ENCODE results near the gene DCAF8L2.
"Not testable (repeated sequence)": the region's sequence is repeated elsewhere in the genome, so short reads cannot be mapped to it uniquely, and the experiment has no call there.

DCAF8L2 gene

DNA sequence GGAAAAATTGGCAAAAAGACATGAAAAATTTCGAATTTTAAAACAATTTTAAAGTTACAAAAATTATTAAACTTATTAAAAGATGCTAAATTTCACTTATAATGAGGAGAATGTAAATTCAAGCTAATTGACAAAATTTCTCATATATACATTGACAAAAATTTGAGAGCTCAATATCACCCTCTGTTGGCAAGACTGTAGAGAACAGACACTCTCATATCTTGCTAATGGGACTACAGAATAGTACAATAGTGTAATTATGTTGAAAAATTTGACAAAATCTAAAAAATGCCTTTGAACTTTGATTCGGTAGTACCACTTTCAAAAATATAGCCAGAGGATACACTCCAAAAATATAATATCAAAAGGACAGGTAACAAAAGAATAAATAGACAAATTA, 29.8 kb downstream of the DCAF8L2 start:
- Mint-ChIP-seq H3K27me3 (no peaks in the 10 kb centered on the region), H3K4me3 (no peak overlapping the region), H3K27ac (no peak overlapping the region), H3K4me1 (no peaks in the 10 kb centered on the region), H3K36me3 (ENCODE audit: low read depth) (no peaks in the 10 kb centered on the region), H3K9me3 (no peaks in the 10 kb centered on the region)
- DNase-seq, result no peak
- ATAC-seq, result no peak

DNA sequence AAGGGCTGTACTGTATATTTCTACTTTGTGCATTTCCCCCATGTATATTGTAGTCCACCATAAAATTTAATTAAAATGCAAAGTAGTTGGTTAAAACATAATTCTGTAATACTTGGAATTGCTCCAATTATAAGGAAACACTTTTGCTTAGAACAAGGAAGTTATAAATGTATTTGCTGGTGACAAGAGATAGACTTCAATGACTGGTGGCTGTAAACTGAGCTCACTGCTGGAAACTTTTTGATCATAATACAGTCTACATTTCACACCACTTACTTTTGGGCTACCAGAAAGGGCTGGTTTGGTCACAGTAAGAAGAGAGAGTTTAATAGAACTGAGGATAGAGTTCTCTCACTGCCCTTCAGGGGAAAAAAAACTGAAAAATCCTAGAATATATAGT, 32.7 kb downstream of the DCAF8L2 start:
- Mint-ChIP-seq H3K27ac (no peak overlapping the region), H3K4me1 (no peaks in the 10 kb centered on the region), H3K27me3 (no peaks in the 10 kb centered on the region), H3K4me3 (no peak overlapping the region), H3K36me3 (ENCODE audit: low read depth) (no peaks in the 10 kb centered on the region), H3K9me3 (no peaks in the 10 kb centered on the region)
- no peak for ATAC-seq
- no peak for DNase-seq

- Mint-ChIP-seq H3K4me3 (no peak overlapping the region), H3K9me3 (peaks cover 7% of the 10 kb centered on the region), H3K4me1 (no peaks in the 10 kb centered on the region), H3K27me3 (no peaks in the 10 kb centered on the region), H3K36me3 (ENCODE audit: low read depth) (no peaks in the 10 kb centered on the region), H3K27ac (no peak overlapping the region)
- ATAC-seq (no peak), DNase-seq (no peak)
Observed at GRCh38 chrX:27626066-27626465, 35.9 kb downstream of the DCAF8L2 start.

- Mint-ChIP-seq H3K36me3 (ENCODE audit: low read depth) (no peaks in the 10 kb centered on the region), H3K4me1 (no peaks in the 10 kb centered on the region), H3K9me3 (peaks cover 7% of the 10 kb centered on the region), H3K4me3 (no peak overlapping the region), H3K27me3 (no peaks in the 10 kb centered on the region), H3K27ac (no peak overlapping the region)
- DNase-seq (no peak), ATAC-seq (no peak)
Observed at GRCh38 chrX:27633328-27633727, 43.2 kb downstream of the DCAF8L2 start.

- Mint-ChIP-seq H3K36me3 (ENCODE audit: low read depth) (no peaks in the 10 kb centered on the region), H3K4me3 (no peak overlapping the region), H3K9me3 (no peaks in the 10 kb centered on the region), H3K4me1 (no peaks in the 10 kb centered on the region), H3K27ac (no peak overlapping the region), H3K27me3 (no peaks in the 10 kb centered on the region)
- DNase-seq, result no peak
- ATAC-seq, result no peak
Observed at GRCh38 chrX:27656581-27656980, 66.4 kb downstream of the DCAF8L2 start.

DNA sequence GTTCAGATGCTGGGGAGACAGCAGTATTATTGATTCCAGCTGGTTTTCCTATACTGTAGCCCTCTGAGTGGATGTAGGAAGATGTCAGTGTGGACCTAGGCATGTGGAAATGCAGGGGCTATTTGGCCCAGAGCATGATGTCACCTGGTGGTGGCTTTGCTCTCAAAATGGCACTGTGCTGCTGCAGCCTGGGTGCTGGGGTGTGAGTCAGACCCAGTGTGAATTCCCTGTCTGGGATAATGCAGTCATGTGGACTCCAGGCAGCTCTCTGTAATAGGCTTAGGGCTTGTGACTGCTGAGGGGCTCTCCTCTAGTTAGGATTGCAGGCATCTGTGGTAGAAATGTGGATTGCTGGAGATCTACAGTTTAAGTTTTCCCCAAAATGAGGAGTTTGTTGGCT, 70.7 kb downstream of the DCAF8L2 start:
- Mint-ChIP-seq H3K4me1 (no peaks in the 10 kb centered on the region), H3K9me3 (no peaks in the 10 kb centered on the region), H3K27ac (no peak overlapping the region), H3K4me3 (no peak overlapping the region), H3K36me3 (ENCODE audit: low read depth) (no peaks in the 10 kb centered on the region), H3K27me3 (no peaks in the 10 kb centered on the region)
- no peak for ATAC-seq
- no peak for DNase-seq

DNA sequence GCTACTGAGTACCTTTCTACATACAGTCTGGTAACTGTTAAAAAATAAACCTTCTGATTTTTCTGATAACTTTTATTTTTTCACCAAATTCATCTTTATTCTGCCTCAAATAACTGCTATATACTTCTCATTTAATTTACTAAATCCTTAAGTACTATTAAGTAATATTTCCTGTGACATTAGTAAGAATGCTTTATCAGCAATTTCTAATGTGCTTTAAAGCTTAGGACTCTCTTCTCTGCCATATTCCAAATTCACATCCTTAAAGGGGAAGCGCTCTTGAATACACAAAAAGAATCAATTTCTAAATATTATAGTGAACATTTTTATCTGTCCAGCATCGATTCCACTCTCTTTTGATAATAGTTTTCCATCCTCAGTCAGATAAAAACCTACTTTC, 81.1 kb downstream of the DCAF8L2 start:
- no peak overlapping the region for H3K4me3 Mint-ChIP-seq
- peaks cover 4% of the 10 kb centered on the region for H3K9me3 Mint-ChIP-seq
- no peaks in the 10 kb centered on the region for H3K36me3 Mint-ChIP-seq (ENCODE audit: low read depth)
- no peak for ATAC-seq
- H3K4me1 Mint-ChIP-seq, result no peaks in the 10 kb centered on the region
- no peak overlapping the region for H3K27ac Mint-ChIP-seq
- DNase-seq, result no peak
- H3K27me3 Mint-ChIP-seq, result no peaks in the 10 kb centered on the region

- DNase-seq (no peak), ATAC-seq (no peak)
- Mint-ChIP-seq H3K27me3 (no peaks in the 10 kb centered on the region), H3K4me1 (no peaks in the 10 kb centered on the region), H3K9me3 (no peaks in the 10 kb centered on the region), H3K36me3 (ENCODE audit: low read depth) (no peaks in the 10 kb centered on the region), H3K4me3 (no peak overlapping the region), H3K27ac (no peak overlapping the region)
Observed at GRCh38 chrX:27674491-27674890, 84.3 kb downstream of the DCAF8L2 start.

DNA sequence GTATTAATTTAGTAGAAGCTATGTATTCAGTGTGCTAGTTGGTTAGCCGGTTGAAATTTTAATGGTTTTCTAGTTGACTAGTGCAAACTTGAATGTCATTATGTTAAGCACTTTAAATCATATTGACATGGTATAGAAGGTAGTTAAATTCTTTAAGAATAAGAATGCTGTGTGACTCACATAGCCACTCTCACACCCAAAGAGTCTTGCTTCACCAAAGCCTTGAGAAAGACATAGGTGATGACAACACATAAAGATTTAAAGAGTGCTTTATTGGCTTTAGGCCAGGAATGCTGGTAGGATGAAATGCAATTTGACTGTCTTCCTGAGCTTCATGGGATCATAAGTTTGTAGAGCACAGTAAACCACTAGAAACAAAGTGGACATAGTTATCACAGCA, 85.3 kb downstream of the DCAF8L2 start:
- H3K27me3 Mint-ChIP-seq, result no peaks in the 10 kb centered on the region
- DNase-seq (no peak), ATAC-seq (no peak)
- no peak overlapping the region for H3K4me3 Mint-ChIP-seq
- H3K27ac Mint-ChIP-seq, result no peak overlapping the region
- no peaks in the 10 kb centered on the region for H3K9me3 Mint-ChIP-seq
- no peaks in the 10 kb centered on the region for H3K4me1 Mint-ChIP-seq
- no peaks in the 10 kb centered on the region for H3K36me3 Mint-ChIP-seq (ENCODE audit: low read depth)

DNA sequence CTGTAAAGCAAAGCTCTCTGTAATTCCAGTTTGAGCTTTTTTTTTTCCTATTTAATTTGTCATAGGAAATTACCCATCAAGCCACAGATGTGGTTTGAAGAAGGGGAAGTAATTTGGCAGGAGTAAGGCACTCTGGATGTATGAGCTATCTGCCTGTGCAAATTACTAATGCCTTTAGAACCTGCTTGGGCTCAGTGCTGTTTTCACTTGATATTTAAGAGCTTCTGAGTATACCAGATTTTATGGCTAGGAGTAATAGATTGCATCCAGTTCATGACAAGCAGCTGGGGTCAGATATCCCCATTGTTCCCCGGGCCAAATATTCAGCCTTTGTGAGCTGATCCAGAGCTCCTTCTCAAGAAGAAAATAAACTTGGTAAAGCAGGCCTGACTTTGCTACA, 89.1 kb downstream of the DCAF8L2 start:
- ATAC-seq (no peak), DNase-seq (no peak)
- Mint-ChIP-seq H3K4me3 (no peak overlapping the region), H3K27ac (no peak overlapping the region), H3K27me3 (no peaks in the 10 kb centered on the region), H3K4me1 (no peaks in the 10 kb centered on the region), H3K36me3 (ENCODE audit: low read depth) (no peaks in the 10 kb centered on the region), H3K9me3 (no peaks in the 10 kb centered on the region)

GRCh38 chrX:27680726-27681125, 90.6 kb downstream of the DCAF8L2 start:
- no peaks in the 10 kb centered on the region for H3K9me3 Mint-ChIP-seq
- no peaks in the 10 kb centered on the region for H3K27me3 Mint-ChIP-seq
- no peak overlapping the region for H3K4me3 Mint-ChIP-seq
- no peaks in the 10 kb centered on the region for H3K4me1 Mint-ChIP-seq
- DNase-seq, result no peak
- H3K27ac Mint-ChIP-seq, result no peak overlapping the region
- no peak for ATAC-seq
- H3K36me3 Mint-ChIP-seq (ENCODE audit: low read depth), result no peaks in the 10 kb centered on the region

DNA sequence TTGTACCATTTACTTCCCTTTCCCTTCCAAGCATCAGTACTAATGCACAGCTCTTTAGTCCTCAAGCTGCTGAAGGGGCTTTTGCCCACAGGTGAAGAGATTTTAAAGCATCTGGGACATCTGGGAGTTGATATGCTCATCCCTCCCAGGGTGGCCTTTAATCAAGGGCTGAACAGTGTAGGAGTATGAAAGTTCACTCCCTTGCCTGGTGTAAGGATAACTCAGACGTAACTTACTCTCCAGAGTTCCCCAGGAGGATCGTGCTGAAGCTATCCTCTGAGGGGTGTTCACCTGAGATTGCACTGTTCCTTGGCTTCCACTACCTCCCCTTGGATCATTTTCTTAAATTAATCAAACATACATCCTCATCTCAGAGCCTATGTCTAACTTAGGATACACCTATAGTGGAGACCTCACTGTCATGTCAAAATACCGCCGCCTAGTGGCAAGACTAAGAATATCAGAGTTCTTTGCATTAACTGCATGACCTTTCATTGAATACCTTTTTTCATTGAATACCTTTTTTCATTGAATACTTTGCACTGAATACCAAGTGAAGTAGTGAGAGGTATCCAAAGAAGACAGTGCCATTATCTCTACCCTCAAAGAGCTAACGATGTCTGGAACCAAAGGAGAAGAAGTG, 93.5 kb downstream of the DCAF8L2 start:
- not testable (repeated sequence) for H3K27ac Mint-ChIP-seq; H3K9me3 Mint-ChIP-seq; H3K4me1 Mint-ChIP-seq; ATAC-seq; H3K27me3 Mint-ChIP-seq; H3K36me3 Mint-ChIP-seq (ENCODE audit: low read depth); H3K4me3 Mint-ChIP-seq
- DNase-seq, result peak; percentile 1

DNA sequence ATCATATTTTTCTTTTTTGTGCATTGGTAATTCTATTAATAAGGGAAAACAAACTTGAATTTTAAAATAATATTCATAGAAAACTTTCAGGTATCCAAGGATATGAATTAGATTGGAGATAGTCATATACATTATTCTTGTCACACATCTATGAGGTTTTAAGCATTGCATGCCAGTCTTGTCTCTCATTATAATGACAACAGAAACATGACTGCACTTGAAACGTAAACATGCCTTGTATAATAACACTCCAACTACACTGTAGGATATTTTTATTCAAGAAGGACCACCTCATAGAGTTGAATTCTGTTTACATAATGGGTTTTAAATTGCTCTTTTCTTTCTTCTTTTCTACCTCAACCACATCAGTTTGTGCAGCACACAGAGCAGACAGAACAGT, 104.5 kb downstream of the DCAF8L2 start:
- H3K27ac Mint-ChIP-seq, result no peak overlapping the region
- H3K36me3 Mint-ChIP-seq (ENCODE audit: low read depth), result no peaks in the 10 kb centered on the region
- no peaks in the 10 kb centered on the region for H3K4me1 Mint-ChIP-seq
- no peak for ATAC-seq
- no peak overlapping the region for H3K4me3 Mint-ChIP-seq
- H3K27me3 Mint-ChIP-seq, result no peaks in the 10 kb centered on the region
- DNase-seq, result no peak
- no peaks in the 10 kb centered on the region for H3K9me3 Mint-ChIP-seq

DNA sequence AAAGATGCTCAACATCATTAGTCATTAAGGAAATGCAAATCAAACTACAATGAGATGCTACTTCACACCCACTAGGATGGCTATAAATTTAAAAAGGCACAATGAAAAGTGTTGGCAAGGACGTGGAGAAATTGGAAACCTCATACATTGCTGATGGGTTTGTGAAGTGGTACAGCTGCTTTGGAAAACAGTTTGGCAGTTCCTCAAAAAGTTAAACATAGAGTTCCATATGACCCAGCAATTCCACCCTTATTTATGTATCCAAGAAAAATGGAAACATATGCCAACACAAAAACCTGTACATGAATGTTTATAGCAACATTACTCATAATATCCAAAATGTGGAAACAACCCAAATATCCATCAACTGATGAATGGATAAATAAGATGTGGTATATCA, 116.4 kb downstream of the DCAF8L2 start:
- ATAC-seq (no peak), DNase-seq (no peak)
- H3K4me3 Mint-ChIP-seq, result no peak overlapping the region
- no peak overlapping the region for H3K27ac Mint-ChIP-seq
- H3K36me3 Mint-ChIP-seq (ENCODE audit: low read depth), result no peaks in the 10 kb centered on the region
- no peaks in the 10 kb centered on the region for H3K27me3 Mint-ChIP-seq
- no peaks in the 10 kb centered on the region for H3K4me1 Mint-ChIP-seq
- no peaks in the 10 kb centered on the region for H3K9me3 Mint-ChIP-seq

- Mint-ChIP-seq H3K27ac (no peak overlapping the region), H3K4me1 (no peaks in the 10 kb centered on the region), H3K9me3 (no peaks in the 10 kb centered on the region), H3K27me3 (no peaks in the 10 kb centered on the region), H3K36me3 (ENCODE audit: low read depth) (no peaks in the 10 kb centered on the region), H3K4me3 (no peak overlapping the region)
- no peak for ATAC-seq
- no peak for DNase-seq
Observed at GRCh38 chrX:27715610-27716009, 125.5 kb downstream of the DCAF8L2 start.

- Mint-ChIP-seq H3K27me3 (no peaks in the 10 kb centered on the region), H3K27ac (no peak overlapping the region), H3K4me3 (no peak overlapping the region), H3K4me1 (no peaks in the 10 kb centered on the region), H3K36me3 (ENCODE audit: low read depth) (no peaks in the 10 kb centered on the region), H3K9me3 (no peaks in the 10 kb centered on the region)
- DNase-seq (no peak), ATAC-seq (no peak)
Observed at GRCh38 chrX:27728291-27728690, 138.1 kb downstream of the DCAF8L2 start.

Measured in activated naive CD8-positive, alpha-beta T cell treated with anti-CD3 and anti-CD28 coated beads, Interleukin-2, amount 50 U/mL, for 24 hours (primary cell).